Activated CD8-positive, alpha-beta memory T cell treated with anti-CD3 and anti-CD28 coated beads for 48 hours (primary cell): Measurements from ENCODE around the gene SNRNP25.
"Not testable (repeated sequence)": the region's sequence is repeated elsewhere in the genome, so short reads cannot be mapped to it uniquely, and the experiment has no call there.

Experiments
- DNase-seq, 3 experiments: peaks; one replicate each; pipeline ENCODE4 v3.0.0-alpha.2; 2020; ENCODE audit warnings: low read depth in 2 of 3, low spot score in 2 of 3

Gene SNRNP25

GRCh38 chr16:41439-42068 lies 12.1 kb upstream of the SNRNP25 start:
- DNase-seq = no peak

- DNase-seq = no peak
Observed at GRCh38 chr16:42069-42457, 11.6 kb upstream of the SNRNP25 start.

DNA sequence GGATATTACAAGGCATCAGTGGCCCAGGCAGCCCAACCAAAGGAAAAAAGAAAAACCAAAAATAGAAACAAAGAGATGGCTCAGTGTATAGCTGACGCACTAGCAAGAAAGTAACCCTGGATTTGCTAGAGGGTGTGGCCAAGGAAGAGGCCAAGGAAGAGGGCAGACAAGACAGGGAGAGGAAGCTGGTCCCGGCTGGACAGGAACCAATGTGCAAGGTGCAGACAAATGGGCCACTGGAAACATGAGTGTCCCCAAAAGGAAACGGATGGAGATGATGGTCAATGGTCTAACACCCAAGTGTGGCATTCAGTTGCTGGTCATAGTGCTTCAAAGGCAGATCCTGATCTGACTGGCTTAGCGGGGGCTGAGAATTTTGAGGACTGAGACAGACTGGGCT lies 10.9 kb upstream of the SNRNP25 start:
- DNase-seq = no peak

GRCh38 chr16:43294-43693 lies 10.3 kb upstream of the SNRNP25 start:
- no peak for DNase-seq

GRCh38 chr16:44655-45054 lies 9.0 kb upstream of the SNRNP25 start:
- no peak for DNase-seq

DNA sequence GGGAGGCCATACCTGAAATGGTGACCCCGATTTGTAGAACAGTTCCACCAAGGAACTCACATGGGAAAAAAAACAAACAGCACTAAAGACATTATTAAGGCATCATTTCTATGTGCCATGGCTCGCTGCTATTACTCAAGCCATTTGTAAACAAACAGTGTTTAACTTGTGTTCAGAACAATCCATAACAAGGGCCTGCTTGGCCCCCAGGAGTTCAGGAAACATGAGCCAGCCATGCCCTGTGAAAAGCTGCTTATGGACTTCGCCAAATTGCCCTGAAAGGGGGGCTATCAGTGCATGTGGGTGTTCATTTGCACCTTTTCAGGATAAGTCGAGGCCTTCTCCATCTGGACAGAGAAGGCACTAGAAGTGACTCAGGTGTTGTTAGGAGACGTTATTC lies 8.2 kb upstream of the SNRNP25 start:
- no peak for DNase-seq

GRCh38 chr16:46510-46909 lies 7.1 kb upstream of the SNRNP25 start:
- not testable (repeated sequence) for DNase-seq

DNA sequence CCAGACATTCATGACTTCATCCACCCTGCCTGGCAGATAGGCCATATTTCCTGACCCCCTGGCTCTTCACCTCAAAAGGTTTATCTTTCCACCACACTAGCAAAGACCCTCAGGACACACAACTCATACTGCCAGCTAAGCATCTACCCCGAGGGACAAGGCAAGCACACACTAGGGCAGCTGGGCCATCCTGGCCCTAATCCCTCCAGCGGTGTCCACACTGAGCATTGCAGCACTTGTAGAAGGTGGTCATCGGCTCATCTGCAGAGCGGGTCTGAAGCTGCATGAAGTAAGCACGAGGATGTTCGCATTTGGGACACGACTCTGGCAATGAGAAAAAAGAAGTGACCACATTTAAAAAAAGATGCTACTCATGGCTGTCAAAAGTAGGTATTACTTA lies 6.4 kb upstream of the SNRNP25 start:
- DNase-seq = no peak

- no peak for DNase-seq
Observed at GRCh38 chr16:50769-51591, 2.6 kb upstream of the SNRNP25 start.

- DNase-seq = no peak
Observed at GRCh38 chr16:54237-54581, 581 bp downstream of the SNRNP25 start.

DNA sequence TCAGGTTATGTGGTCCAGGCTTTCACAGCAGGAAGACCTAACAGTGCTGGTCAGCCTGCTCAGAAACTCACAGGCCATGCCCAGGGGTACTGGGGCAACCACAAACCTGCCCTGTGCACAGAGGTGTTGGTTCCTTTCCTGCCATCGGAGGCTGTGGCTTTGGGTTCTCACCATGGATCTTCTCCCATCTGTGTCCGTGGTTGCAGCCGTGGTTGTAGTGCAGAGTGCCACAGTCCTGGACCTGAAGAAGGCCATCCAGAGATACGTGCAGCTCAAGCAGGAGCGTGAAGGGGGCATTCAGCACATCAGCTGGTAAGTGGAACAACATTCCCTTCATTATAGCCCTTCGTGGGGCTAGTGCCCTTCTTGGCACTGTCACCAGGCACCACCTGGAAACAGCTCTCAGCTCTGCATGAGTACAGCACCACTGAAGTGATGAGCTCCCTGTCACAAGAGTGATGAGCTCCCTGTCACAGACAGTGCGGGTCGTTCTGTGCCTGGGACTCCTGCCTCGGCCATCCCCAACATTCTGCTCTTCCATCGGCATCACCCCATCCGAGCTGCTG lies 2.0 kb downstream of the SNRNP25 start:
- no peak for DNase-seq

DNA sequence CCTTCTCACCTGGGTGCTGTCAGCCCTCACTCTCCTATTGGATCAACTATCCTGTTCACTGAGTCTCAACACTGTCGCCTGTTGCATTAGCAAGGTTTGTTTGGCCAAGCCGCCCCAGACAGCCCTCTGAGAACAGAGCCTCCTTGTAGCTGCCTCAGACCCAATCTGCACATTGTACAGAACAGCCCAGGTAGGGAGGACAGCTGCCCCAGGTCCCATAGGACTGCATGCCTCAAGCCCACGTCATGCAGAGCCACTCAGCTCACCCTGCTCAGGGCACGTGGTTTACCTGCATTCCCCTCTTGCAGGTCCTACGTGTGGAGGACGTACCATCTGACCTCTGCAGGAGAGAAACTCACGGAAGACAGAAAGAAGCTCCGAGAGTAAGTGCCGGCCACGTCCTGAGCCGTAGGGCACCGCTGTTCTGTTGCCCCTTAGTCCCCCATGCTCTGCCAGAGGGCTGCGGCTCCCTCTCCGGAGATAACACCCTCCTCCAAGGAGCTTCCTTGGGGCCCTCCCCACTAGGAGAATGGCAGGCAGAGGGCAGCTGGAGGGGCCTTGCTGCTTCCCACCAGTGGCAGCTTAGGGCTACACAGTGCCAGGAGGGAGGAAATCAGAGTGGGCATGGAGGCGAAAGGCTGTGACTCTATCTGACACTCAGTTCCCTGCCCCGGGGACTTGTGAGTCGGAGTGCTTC lies 2.8 kb downstream of the SNRNP25 start:
- no peak for DNase-seq

DNA sequence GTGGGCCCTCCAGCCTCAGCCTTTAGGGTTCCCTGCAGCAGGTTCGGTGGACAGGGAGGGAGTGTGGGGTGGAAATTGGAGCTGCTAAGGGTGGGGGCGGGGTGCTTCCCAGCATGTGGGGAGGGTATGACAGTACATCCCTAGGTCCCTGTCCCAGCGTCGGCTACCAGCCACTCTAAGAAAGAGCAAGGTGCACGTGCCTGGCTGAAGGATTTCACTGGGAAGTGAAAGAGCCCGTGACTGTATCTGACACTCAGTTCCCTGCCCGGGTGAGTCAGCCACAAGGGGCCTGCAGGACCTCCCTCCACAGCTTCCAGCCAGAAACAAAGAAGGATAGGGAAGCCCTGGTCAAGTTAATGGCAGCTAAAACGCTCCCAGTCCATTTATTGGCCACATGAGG lies 4.1 kb downstream of the SNRNP25 start:
- DNase-seq = no peak

- no peak for DNase-seq
Observed at GRCh38 chr16:58491-59439, 5.1 kb downstream of the SNRNP25 start.

DNA sequence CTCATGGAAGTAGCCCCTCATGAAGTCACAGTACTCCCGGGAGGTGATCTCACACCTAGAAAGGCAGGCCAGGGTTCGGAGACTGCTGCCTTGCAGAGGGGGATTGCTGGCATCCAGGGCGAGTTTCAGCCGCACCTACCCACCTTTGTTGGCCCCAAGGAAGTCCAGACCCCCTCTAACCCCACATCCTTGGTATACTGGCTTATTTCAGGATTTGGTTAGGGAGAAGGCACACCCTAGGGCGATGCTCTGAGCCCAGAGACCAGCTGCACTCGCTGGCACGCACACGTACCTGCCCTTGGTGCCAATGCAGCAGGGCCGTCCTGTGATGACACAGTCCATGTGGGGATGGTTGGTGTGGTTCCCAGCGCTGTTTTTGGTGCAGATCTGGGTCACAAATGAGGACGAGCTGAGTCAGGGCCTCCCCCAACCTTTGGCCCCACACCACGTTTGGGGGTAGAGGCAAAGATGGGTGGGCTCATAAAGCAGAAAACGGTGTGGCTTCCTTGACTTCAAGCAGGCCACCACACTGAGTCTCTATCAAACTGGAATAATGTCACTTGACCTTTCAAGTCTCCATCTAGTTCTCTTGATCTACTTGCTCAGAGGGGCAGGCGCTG lies 5.9 kb downstream of the SNRNP25 start:
- DNase-seq = no peak

DNA sequence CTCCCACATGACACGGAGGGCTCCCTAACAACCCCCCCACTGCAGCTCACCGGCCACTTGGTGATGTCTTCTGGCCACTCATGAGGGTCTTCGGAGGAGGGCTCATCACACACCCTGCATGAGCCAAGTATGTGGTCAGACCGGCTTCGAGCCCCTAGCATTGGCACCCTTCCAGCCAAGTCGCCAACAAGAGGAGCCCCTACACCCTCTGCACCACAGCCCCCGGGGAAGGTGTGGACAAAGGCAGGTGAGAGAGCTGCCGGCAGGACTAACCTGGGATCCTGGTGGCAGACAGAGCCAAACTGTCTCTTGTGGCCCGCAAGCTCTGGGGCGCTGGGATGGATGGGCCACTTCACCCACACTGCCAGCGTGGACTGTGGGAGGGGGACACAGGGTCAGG lies 6.5 kb downstream of the SNRNP25 start:
- DNase-seq = no peak

GRCh38 chr16:60929-61878 lies 7.6 kb downstream of the SNRNP25 start:
- DNase-seq = no peak

DNA sequence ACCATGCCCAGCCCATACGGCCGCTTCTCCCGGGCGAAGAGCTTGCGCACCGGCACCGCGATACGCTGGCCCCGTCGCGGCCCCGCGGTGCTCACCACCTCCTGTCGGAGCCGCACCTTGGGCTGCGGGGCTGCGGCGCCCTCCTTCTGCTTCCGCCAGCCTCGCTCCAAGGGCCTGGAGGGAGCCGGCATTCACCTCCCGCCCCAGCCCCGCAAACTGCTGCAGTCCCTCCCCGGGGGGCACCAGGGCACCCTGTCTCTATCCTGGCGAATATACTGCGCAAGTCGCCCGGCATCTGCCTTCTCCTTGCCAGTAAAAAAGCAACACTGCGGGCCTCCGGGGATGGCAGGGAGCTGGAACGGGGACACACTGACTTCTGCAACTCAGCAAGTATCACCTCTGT lies 8.3 kb downstream of the SNRNP25 start:
- DNase-seq = no peak

- no peak for DNase-seq
Observed at GRCh38 chr16:62283-62967, 8.8 kb downstream of the SNRNP25 start.
